Middle frontal gyrus (tissue), 1 donor: ENCODE results near the gene TDRD9.
"Not testable (repeated sequence)": the region's sequence is repeated elsewhere in the genome, so short reads cannot be mapped to it uniquely, and the experiment has no call there.

Source experiments
- DNase-seq: peaks from one replicate; pipeline ENCODE4 v3.0.0-alpha.2; 2015; ENCODE audit warnings: low spot score; ENCODE audit errors: extremely low spot score

The TDRD9 gene

GRCh38 chr14:103928011-103928890 lies at the start of gene TDRD9:
TDRD9 (plus strand) TSS chr14:103928456; CDS start chr14:103928510, 54 bp downstream.
- no peak for DNase-seq

- no peak for DNase-seq
Observed at GRCh38 chr14:103879118-103879569, 49.1 kb upstream of the TDRD9 start.

- DNase-seq, result no peak
Observed at GRCh38 chr14:103879570-103880347, 48.5 kb upstream of the TDRD9 start.

GRCh38 chr14:103880348-103881267 lies 47.6 kb upstream of the TDRD9 start:
- no peak for DNase-seq

GRCh38 chr14:103881268-103882201 lies 46.7 kb upstream of the TDRD9 start:
- DNase-seq, result no peak

- no peak for DNase-seq
Observed at GRCh38 chr14:103882503-103883262, 45.6 kb upstream of the TDRD9 start.

GRCh38 chr14:103883263-103883523 lies 45.1 kb upstream of the TDRD9 start:
- no peak for DNase-seq

- no peak for DNase-seq
Observed at GRCh38 chr14:103884854-103885253, 43.4 kb upstream of the TDRD9 start.

GRCh38 chr14:103885509-103885932 lies 42.7 kb upstream of the TDRD9 start:
- DNase-seq, result no peak

GRCh38 chr14:103886304-103887169 lies 41.7 kb upstream of the TDRD9 start:
- DNase-seq, result peak; percentile 33

GRCh38 chr14:103887170-103887501 lies 41.1 kb upstream of the TDRD9 start:
- no peak for DNase-seq

- no peak for DNase-seq
Observed at GRCh38 chr14:103887557-103888115, 40.6 kb upstream of the TDRD9 start.

GRCh38 chr14:103889002-103889312 lies 39.3 kb upstream of the TDRD9 start:
- DNase-seq, result not testable (repeated sequence)

- no peak for DNase-seq
Observed at GRCh38 chr14:103889313-103890051, 38.8 kb upstream of the TDRD9 start.

GRCh38 chr14:103890052-103890371 lies 38.2 kb upstream of the TDRD9 start:
- DNase-seq, result no peak

- DNase-seq, result no peak
Observed at GRCh38 chr14:103890821-103891666, 37.2 kb upstream of the TDRD9 start.

- DNase-seq, result no peak
Observed at GRCh38 chr14:103891667-103892215, 36.5 kb upstream of the TDRD9 start.
